HepG2 (cell line): Measurements from ENCODE around the gene UNCX.

ENCODE experiments used
- ATF7 ChIP-seq, 2 experiments: fragments of 450-650 bp in 1 of 2; sonication (generic) in 1 of 2; formaldehyde crosslinking in 1 of 2; IDR thresholded peaks; 2 replicates each; pipeline versions ENCODE4 v1.4.0 to v1.6.1; 2016 to 2020; ENCODE audit warnings: antibody characterized with exemption in 1 of 2, mild to moderate bottlenecking in 1 of 2, missing genetic modification reagents in 1 of 2
- BHLHE40 ChIP-seq: IDR thresholded peaks from 2 replicates; pipeline ENCODE4 v1.6.1; 2011; ENCODE audit warnings: low read length, improper control_type of control experiment
- ETV6 ChIP-seq: sonication (generic); formaldehyde crosslinking; conservative IDR thresholded peaks from 2 replicates; pipeline ENCODE4 v1.4.0; 2020; ENCODE audit warnings: missing genetic modification reagents
- GABPA ChIP-seq, 2 experiments: IDR thresholded peaks; 2 replicates each; pipeline ENCODE4 v1.6.1; 2011 to 2016; ENCODE audit warnings: low read depth in 2 of 2, low read length in 1 of 2, missing biosample characterization in 1 of 2, missing genetic modification characterization in 1 of 2
- HIC2 ChIP-seq: sonication (generic); formaldehyde crosslinking; IDR thresholded peaks from 2 replicates; pipeline ENCODE4 v1.9.0; 2022; ENCODE audit warnings: low read depth, missing genetic modification reagents
- MIXL1 ChIP-seq: IDR thresholded peaks from 2 replicates; pipeline ENCODE4 v1.6.1; 2016
- RFX5 ChIP-seq: IDR thresholded peaks from 2 replicates; pipeline ENCODE4 v1.6.1; 2011; ENCODE audit warnings: low read depth, low read length, improper control_type of control experiment
- STAT6 ChIP-seq: sonication (generic); formaldehyde crosslinking; IDR thresholded peaks from 2 replicates; pipeline ENCODE4 v1.4.0; 2020; ENCODE audit warnings: missing genetic modification reagents, mild to moderate bottlenecking, borderline replicate concordance
- ZNF12 ChIP-seq: sonication (generic); formaldehyde crosslinking; IDR thresholded peaks from 2 replicates; pipeline ENCODE4 v1.5.0; 2020; ENCODE audit warnings: missing genetic modification reagents
- ZNF775 ChIP-seq: sonication (generic); formaldehyde crosslinking; IDR thresholded peaks from 2 replicates; pipeline ENCODE4 v1.4.0; 2020; ENCODE audit warnings: missing genetic modification reagents, mild to moderate bottlenecking, moderate library complexity, borderline replicate concordance
- TF ChIP-seq, protein P1 (sequence below), 2 experiments: sonication (generic) in 1 of 2; formaldehyde crosslinking in 1 of 2; IDR thresholded peaks; 2 replicates each; pipeline versions ENCODE4 v1.5.1 to v1.6.1; 2011 to 2020; ENCODE audit warnings: borderline replicate concordance in 1 of 2, low read depth in 1 of 2, low read length in 1 of 2, mild to moderate bottlenecking in 1 of 2, missing genetic modification reagents in 1 of 2, moderate library complexity in 1 of 2
- TF ChIP-seq, protein P2 (sequence below): sonication (generic); formaldehyde crosslinking; IDR thresholded peaks from 2 replicates; pipeline ENCODE4 v1.4.0; 2020; ENCODE audit warnings: missing genetic modification reagents
- TF ChIP-seq, protein P3 (sequence below): sonication (generic); formaldehyde crosslinking; IDR thresholded peaks from 2 replicates; pipeline ENCODE4 v1.5.0; 2020; ENCODE audit warnings: mild to moderate bottlenecking, missing genetic modification reagents, moderate library complexity
- TF ChIP-seq, protein P4 (sequence below): sonication (generic); formaldehyde crosslinking; IDR thresholded peaks from 2 replicates; pipeline ENCODE4 v1.4.0; 2020; ENCODE audit warnings: mild to moderate bottlenecking, missing genetic modification reagents

DNA sequence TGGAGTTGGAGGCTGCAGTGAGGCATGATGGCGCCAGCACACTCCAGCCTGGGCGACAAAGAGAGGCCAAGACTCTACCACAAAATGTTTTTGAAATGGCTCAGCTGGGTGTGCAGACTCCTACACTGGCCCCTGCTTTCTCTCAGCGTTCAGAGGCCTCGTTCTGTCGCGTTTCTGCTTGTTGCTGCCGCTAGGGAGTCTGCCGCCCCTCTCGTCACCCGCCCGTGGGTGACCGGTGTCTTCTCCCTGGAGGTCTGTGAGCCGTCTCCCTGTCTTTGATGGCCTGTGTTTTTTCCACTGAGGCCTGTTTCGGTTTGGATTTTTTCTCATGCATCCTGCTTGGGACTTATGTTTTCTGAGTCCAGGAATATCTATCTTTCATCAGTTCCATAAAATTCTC is 23.6 kb upstream of the UNCX start:
- TF ChIP-seq, protein P1, sequence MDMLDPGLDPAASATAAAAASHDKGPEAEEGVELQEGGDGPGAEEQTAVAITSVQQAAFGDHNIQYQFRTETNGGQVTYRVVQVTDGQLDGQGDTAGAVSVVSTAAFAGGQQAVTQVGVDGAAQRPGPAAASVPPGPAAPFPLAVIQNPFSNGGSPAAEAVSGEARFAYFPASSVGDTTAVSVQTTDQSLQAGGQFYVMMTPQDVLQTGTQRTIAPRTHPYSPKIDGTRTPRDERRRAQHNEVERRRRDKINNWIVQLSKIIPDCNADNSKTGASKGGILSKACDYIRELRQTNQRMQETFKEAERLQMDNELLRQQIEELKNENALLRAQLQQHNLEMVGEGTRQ (IDR thresholded peaks at IDR 0.05; ENCODE audit: low read depth, low read length) = no peak
- TF ChIP-seq, protein P1 (CRISPR knock-in tag; IDR thresholded peaks at IDR 0.05; ENCODE audit: borderline replicate concordance) = no peak
- TF ChIP-seq STAT6 (CRISPR knock-in tag) = no peak
- TF ChIP-seq, protein P2, sequence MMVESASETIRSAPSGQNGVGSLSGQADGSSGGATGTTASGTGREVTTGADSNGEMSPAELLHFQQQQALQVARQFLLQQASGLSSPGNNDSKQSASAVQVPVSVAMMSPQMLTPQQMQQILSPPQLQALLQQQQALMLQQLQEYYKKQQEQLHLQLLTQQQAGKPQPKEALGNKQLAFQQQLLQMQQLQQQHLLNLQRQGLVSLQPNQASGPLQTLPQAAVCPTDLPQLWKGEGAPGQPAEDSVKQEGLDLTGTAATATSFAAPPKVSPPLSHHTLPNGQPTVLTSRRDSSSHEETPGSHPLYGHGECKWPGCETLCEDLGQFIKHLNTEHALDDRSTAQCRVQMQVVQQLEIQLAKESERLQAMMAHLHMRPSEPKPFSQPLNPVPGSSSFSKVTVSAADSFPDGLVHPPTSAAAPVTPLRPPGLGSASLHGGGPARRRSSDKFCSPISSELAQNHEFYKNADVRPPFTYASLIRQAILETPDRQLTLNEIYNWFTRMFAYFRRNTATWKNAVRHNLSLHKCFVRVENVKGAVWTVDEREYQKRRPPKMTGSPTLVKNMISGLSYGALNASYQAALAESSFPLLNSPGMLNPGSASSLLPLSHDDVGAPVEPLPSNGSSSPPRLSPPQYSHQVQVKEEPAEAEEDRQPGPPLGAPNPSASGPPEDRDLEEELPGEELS = no peak
- no peak for TF ChIP-seq ZNF775 (CRISPR knock-in tag)
- no peak for TF ChIP-seq ATF7 (IDR thresholded peaks at IDR 0.05)
- no peak for TF ChIP-seq ATF7 (CRISPR knock-in tag; IDR thresholded peaks at IDR 0.05)
- TF ChIP-seq, protein P3, sequence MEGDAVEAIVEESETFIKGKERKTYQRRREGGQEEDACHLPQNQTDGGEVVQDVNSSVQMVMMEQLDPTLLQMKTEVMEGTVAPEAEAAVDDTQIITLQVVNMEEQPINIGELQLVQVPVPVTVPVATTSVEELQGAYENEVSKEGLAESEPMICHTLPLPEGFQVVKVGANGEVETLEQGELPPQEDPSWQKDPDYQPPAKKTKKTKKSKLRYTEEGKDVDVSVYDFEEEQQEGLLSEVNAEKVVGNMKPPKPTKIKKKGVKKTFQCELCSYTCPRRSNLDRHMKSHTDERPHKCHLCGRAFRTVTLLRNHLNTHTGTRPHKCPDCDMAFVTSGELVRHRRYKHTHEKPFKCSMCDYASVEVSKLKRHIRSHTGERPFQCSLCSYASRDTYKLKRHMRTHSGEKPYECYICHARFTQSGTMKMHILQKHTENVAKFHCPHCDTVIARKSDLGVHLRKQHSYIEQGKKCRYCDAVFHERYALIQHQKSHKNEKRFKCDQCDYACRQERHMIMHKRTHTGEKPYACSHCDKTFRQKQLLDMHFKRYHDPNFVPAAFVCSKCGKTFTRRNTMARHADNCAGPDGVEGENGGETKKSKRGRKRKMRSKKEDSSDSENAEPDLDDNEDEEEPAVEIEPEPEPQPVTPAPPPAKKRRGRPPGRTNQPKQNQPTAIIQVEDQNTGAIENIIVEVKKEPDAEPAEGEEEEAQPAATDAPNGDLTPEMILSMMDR (CRISPR knock-in tag) = no peak
- TF ChIP-seq HIC2 (CRISPR knock-in tag) = no peak
- TF ChIP-seq MIXL1 (CRISPR knock-in tag) = no peak
- TF ChIP-seq BHLHE40 = no peak
- TF ChIP-seq ZNF12 (CRISPR knock-in tag) = no peak
- no peak for TF ChIP-seq GABPA (IDR thresholded peaks at IDR 0.05; ENCODE audit: low read depth, low read length)
- no peak for TF ChIP-seq GABPA (CRISPR knock-in tag; IDR thresholded peaks at IDR 0.05; ENCODE audit: low read depth)
- TF ChIP-seq RFX5 = no peak
- no peak for TF ChIP-seq ETV6 (CRISPR knock-in tag)
- TF ChIP-seq, protein P4, sequence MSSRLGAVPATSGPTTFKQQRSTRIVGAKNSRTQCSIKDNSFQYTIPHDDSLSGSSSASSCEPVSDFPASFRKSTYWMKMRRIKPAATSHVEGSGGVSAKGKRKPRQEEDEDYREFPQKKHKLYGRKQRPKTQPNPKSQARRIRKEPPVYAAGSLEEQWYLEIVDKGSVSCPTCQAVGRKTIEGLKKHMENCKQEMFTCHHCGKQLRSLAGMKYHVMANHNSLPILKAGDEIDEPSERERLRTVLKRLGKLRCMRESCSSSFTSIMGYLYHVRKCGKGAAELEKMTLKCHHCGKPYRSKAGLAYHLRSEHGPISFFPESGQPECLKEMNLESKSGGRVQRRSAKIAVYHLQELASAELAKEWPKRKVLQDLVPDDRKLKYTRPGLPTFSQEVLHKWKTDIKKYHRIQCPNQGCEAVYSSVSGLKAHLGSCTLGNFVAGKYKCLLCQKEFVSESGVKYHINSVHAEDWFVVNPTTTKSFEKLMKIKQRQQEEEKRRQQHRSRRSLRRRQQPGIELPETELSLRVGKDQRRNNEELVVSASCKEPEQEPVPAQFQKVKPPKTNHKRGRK (CRISPR knock-in tag) = no peak
